Natural killer cell (primary cell): ENCODE data around the gene PSPH. TPM values are rescaled to one million over a fixed set of nuclear protein-coding genes. Genes with fewer than 3 reads are reported as not detected.
A peak's percentile ranks its signal among the peaks of the same experiment; 100 is the strongest.

Experiments
- ATAC-seq, 3 donors: fragments of 150-1000 bp in 2 of 3; fragments of 200-7000 bp in 1 of 3; cut with Tn5 transposase; 1 replicate in 1 of 3; 2 replicates in 2 of 3; pipeline ENCODE4 v1.10.0; 2021; ENCODE audit warnings: mild to moderate bottlenecking in 2 of 3, moderate library complexity in 2 of 3
- DNase-seq, 2 donors: peaks; one replicate each; pipeline versions ENCODE4 v3.0.0 to v3.0.0-alpha.2; 2013 to 2021; ENCODE audit warnings: mixed read lengths in 1 of 2
- H3K27ac ChIP-seq: one replicate; pipeline ENCODE4 v1.5.1; 2013; ENCODE audit warnings: mild to moderate bottlenecking, low read length
- H3K27me3 ChIP-seq: one replicate; pipeline ENCODE4 v1.6.1; 2013; ENCODE audit warnings: low read length; ENCODE audit not compliant: control insufficient read depth, insufficient read depth
- H3K36me3 ChIP-seq: one replicate; pipeline ENCODE4 v1.6.1; 2013; ENCODE audit warnings: low read length; ENCODE audit not compliant: control insufficient read depth, insufficient read depth
- H3K4me1 ChIP-seq: one replicate; pipeline ENCODE4 v1.6.1; 2013; ENCODE audit warnings: low read length; ENCODE audit not compliant: control insufficient read depth, insufficient read depth
- H3K4me3 ChIP-seq: one replicate; pipeline ENCODE4 v1.5.1; 2013; ENCODE audit warnings: low read length
- H3K9me3 ChIP-seq: one replicate; pipeline ENCODE4 v1.6.1; 2013; ENCODE audit warnings: low read length; ENCODE audit not compliant: control insufficient read depth, insufficient read depth
- H3K27ac Mint-ChIP-seq, 2 donors: one replicate each; pipeline ENCODE4 v1.8.0; 2022; ENCODE audit warnings: mild to moderate bottlenecking in 2 of 2, mixed read lengths in 2 of 2, moderate library complexity in 1 of 2
- H3K27me3 Mint-ChIP-seq, 2 donors: one replicate each; pipeline ENCODE4 v1.8.0; 2022; ENCODE audit warnings: low read depth in 2 of 2, mixed read lengths in 2 of 2
- H3K36me3 Mint-ChIP-seq: one replicate; pipeline ENCODE4 v1.8.0; 2022; ENCODE audit warnings: mixed read lengths
- H3K4me1 Mint-ChIP-seq, 2 donors: one replicate each; pipeline ENCODE4 v1.8.0; 2022; ENCODE audit warnings: mixed read lengths in 2 of 2
- H3K4me3 Mint-ChIP-seq: one replicate; pipeline ENCODE4 v1.8.0; 2022; ENCODE audit warnings: mild to moderate bottlenecking, moderate library complexity, mixed read lengths
- H3K9me3 Mint-ChIP-seq, 2 donors: one replicate each; pipeline ENCODE4 v1.8.0; 2022; ENCODE audit warnings: mixed read lengths in 2 of 2
- CTCF ChIP-seq: fragments of 200-600 bp; IDR thresholded peaks from one replicate; pipeline ENCODE4 v1.8.0; 2022; ENCODE audit warnings: antibody characterized with exemption
- WGBS: methylation state at CpG from one replicate; pipeline ENCODE4 v1.1.7; 2013; ENCODE audit warnings: missing lambda C conversion rate; ENCODE audit not compliant: insufficient coverage; 5-methylcytosine and 5-hydroxymethylcytosine counted together
- intact Hi-C: fragments of 100-400 bp; cut with micrococcal nuclease; formaldehyde crosslinking; loops from one replicate; pipeline ENCODE4 v1.14.2; 2022
- total RNA-seq, 4 donors: library from RNA; stranded (reverse); fragments of 120-200 nt in 1 of 4; gene quantifications; one replicate each; pipeline versions ENCODE4 v1.2.3 to v1.2.4, GENCODE V29; 2013 to 2022

Gene PSPH
- total RNA-seq, 3 donors from 2014 or later (not counting 1 experiment from before 2014, with no cell fraction given) = 2.8 to 4.1 (median 3.8) TPM

GRCh38 chr7:55964261-55965099, 86.8 kb downstream of the PSPH start, which contains the start of gene NIPSNAP2:
TSS of gene NIPSNAP2 (plus strand) at chr7:55964585. CDS start at chr7:55964610, 25 bp downstream.
- intact Hi-C loops = loop anchor here (1.0 to 10.0 kb wide), 3 partner anchors 14 to 430 kb away; partner anchors contain the start of gene MRPS17
- H3K4me3 ChIP-seq = peak within 1 kb of the TSS; percentile 57
- Mint-ChIP-seq H3K4me1 (peaks cover 9 to 19% of the 10 kb centered on the region in 2 donors), H3K4me3 (peak within 1 kb of the TSS; percentile 86), H3K27ac (peak within 1 kb of the TSS; percentile 82 to 84), H3K36me3 (no peaks in the 10 kb centered on the region), H3K9me3 (no peaks in the 10 kb centered on the region), H3K27me3 (no peaks in the 10 kb centered on the region)
- ATAC-seq (peak; percentile 89 to 93 (median 91)), DNase-seq (peak; percentile 72 to 84)
- no peaks in the 10 kb centered on the region for H3K9me3 ChIP-seq
- no peaks in the 10 kb centered on the region for H3K27me3 ChIP-seq
- under 1% methylated on average over 105 of the region's 105 CpGs for WGBS
- TF ChIP-seq CTCF = peak; percentile 52
- no peaks in the 10 kb centered on the region for H3K36me3 ChIP-seq
- H3K27ac ChIP-seq = peak within 1 kb of the TSS; percentile 80
- peaks cover 11% of the 10 kb centered on the region for H3K4me1 ChIP-seq

DNA sequence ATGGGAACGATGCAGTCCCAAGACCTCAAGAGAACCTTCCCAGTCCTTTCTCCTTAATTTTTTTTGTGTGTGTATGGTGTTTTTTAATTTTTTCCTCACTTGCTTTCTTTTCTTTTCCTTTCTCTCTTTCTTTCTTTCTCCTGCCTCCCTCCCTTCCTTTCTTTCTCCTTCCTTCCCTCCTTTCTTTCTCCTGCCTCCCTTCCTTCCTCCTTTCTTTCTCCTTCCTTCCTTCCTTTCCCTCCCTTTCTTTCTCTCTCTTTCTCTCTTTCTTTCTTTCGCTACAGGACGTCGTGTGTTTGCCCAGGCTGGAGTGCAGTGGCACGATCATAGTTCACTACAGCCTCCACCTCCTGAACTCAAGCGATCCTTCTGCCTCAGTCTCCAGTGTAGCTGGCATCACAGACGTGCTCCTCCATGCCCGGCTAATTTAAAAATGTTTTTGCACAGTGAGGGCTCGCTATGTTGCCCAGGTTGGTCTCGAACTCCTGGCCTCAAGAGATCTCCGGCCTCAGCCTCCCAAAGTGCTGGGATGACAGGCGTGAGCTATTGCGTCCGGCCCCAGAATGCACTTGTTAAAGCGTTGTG, 87.6 kb downstream of the PSPH start:
- DNase-seq (no peak), ATAC-seq (no peak)
- Mint-ChIP-seq H3K36me3 (no peaks in the 10 kb centered on the region), H3K4me3 (peak overlapping the region; percentile 86), H3K27me3 (no peaks in the 10 kb centered on the region), H3K4me1 (peaks cover 9 to 16% of the 10 kb centered on the region in 2 donors), H3K9me3 (no peaks in the 10 kb centered on the region), H3K27ac (peak overlapping the region; percentile 71 to 84)
- Histone ChIP-seq H3K27ac (peak overlapping the region; percentile 80), H3K4me1 (peaks cover 11% of the 10 kb centered on the region), H3K36me3 (no peaks in the 10 kb centered on the region), H3K4me3 (peak overlapping the region; percentile 57), H3K27me3 (no peaks in the 10 kb centered on the region), H3K9me3 (no peaks in the 10 kb centered on the region)
- no peak for TF ChIP-seq CTCF
- intact Hi-C loops = loop anchor here (1.0 to 10.0 kb wide), 3 partner anchors 13 to 429 kb away; partner anchors contain the start of gene MRPS17
- 91% methylated on average over 11 of the region's 15 CpGs for WGBS

DNA sequence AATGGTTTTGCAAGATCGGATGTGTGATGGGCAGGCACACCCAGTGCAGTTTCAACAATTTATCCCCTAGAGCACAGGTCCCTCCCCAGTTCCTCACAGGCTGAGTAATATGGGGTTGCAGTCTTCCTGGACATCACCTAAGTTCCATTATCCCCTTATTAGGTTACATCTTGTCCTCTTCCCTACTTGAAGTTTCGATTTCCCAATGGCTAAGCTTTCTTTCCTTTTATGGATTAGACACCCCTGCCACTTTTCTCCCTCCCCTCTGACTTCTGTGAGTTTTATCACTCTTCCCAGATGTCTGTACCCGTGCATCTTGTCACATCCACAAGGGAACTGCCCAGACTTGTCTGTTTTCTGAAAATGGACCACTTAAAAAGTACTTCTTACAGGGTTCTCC, 89.2 kb downstream of the PSPH start:
- Histone ChIP-seq H3K27ac (no peak overlapping the region), H3K9me3 (no peaks in the 10 kb centered on the region), H3K4me3 (no peak overlapping the region), H3K4me1 (peaks cover 11% of the 10 kb centered on the region), H3K27me3 (no peaks in the 10 kb centered on the region), H3K36me3 (no peaks in the 10 kb centered on the region)
- Mint-ChIP-seq H3K27ac (no peak overlapping the region), H3K4me1 (peaks cover 9 to 18% of the 10 kb centered on the region in 2 donors), H3K4me3 (no peak overlapping the region), H3K9me3 (no peaks in the 10 kb centered on the region), H3K36me3 (no peaks in the 10 kb centered on the region), H3K27me3 (no peaks in the 10 kb centered on the region)
- DNase-seq = no peak
- intact Hi-C loops = loop anchor here (10.0 kb wide), 1 partner anchor 427 kb away; no protein-coding TSS in a partner anchor
- ATAC-seq = no peak
- 85% methylated on average over 3 of the region's 3 CpGs for WGBS
- no peak for TF ChIP-seq CTCF

Other genes starting within 250 kb of the PSPH start
- not detected for gene SEPTIN14, start 188.7 kb downstream of the PSPH start, total RNA-seq
- 1 to 10 TPM; 1.3 to 3.5 (median 2.2) TPM for gene ZNF713, start 164.0 kb downstream of the PSPH start, total RNA-seq
- gene MRPS17, start 99.6 kb downstream of the PSPH start, total RNA-seq = 10 to 100 TPM in 2 of 3 donors, 1 to 10 TPM in 1; 6.8 to 12.0 (median 10.4) TPM
- gene NIPSNAP2, start 86.9 kb downstream of the PSPH start, total RNA-seq = 10 to 100 TPM; 35.9 to 44.8 (median 42.8) TPM
- 10 to 100 TPM; 48.1 to 65.3 (median 48.3) TPM for gene CCT6A, start 321 bp upstream of the PSPH start, total RNA-seq
- 100 to 1,000 TPM; 130 to 147 (median 136) TPM for gene SUMF2, start 12.8 kb upstream of the PSPH start, total RNA-seq
- 1 to 10 TPM; 4.9 to 5.6 (median 5.0) TPM for gene PHKG1, start 41.5 kb upstream of the PSPH start, total RNA-seq
- gene CHCHD2, start 55.0 kb upstream of the PSPH start, total RNA-seq = 100 to 1,000 TPM; 176 to 224 (median 184) TPM
- not detected for gene NUPR2, start 65.0 kb upstream of the PSPH start, total RNA-seq